Pancreas (tissue), 10 donors: ENCODE results near the gene ZCCHC7. TPM values are rescaled to one million over a fixed set of nuclear protein-coding genes. Genes with fewer than 3 reads are reported as not detected.

Experiments
- ATAC-seq, 4 donors: fragments of 200-7000 bp; cut with Tn5 transposase; one replicate each; pipeline versions ENCODE4 v1.8.0 to v1.9.1; 2020; ENCODE audit warnings: mild to moderate bottlenecking in 4 of 4, moderate library complexity in 4 of 4
- DNase-seq, 6 donors: peaks; one replicate each; pipeline ENCODE4 v3.0.0-alpha.2; 2020
- FAIRE-seq: peaks from 2 replicates; lab custom pipeline; 2012; peaks lifted over from hg19 to GRCh38; lab: Jason Lieb, UNC
- H3K27ac ChIP-seq, 4 donors: fragments of 200-600 bp; sonication (generic); 1 replicate in 3 of 4; 2 replicates in 1 of 4; pipeline versions ENCODE4 v1.5.0 to v1.8.0; 2020
- H3K27me3 ChIP-seq, 4 donors: fragments of 200-600 bp; one replicate each; pipeline ENCODE4 v1.8.0; 2021
- H3K36me3 ChIP-seq, 3 donors: fragments of 200-600 bp; sonication (generic) in 1 of 3; one replicate each; pipeline versions ENCODE4 v1.5.0 to v1.8.0; 2020 to 2021
- H3K4me1 ChIP-seq, 3 donors: fragments of 200-600 bp; one replicate each; pipeline ENCODE4 v1.8.0; 2021
- H3K4me3 ChIP-seq, 4 donors: fragments of 200-600 bp; sonication (generic) in 2 of 4; one replicate each; pipeline versions ENCODE4 v1.5.0 to v1.8.0; 2020 to 2021
- H3K9me3 ChIP-seq, 4 donors: fragments of 200-600 bp; one replicate each; pipeline ENCODE4 v1.8.0; 2021
- CTCF ChIP-seq, 4 donors: fragments of 200-600 bp; sonication (generic) in 3 of 4; IDR thresholded peaks; one replicate each; pipeline versions ENCODE4 v1.5.0 to v1.8.0; 2021; ENCODE audit warnings: antibody characterized with exemption in 4 of 4
- whole genome bisulfite sequencing, 2 donors: extraction: QIAGEN DNeasy Blood & Tissue Kit; methylation state at CpG; one replicate each; pipeline ENCODE4 v1.1.7; 2013; 5-methylcytosine and 5-hydroxymethylcytosine counted together
- intact Hi-C, 3 donors: fragments of 100-400 bp; cut with DNase I; formaldehyde crosslinking; loops; one replicate each; pipeline versions ENCODE4 v1.11.1 to v1.14.2; 2022
- polyA plus RNA-seq, 2 donors: library from polyadenylated mRNA; stranded (reverse); fragments of 200-250 nt; gene quantifications; one replicate each; pipeline ENCODE4 v1.2.3, GENCODE V29; 2013
- total RNA-seq, 6 donors: library from RNA; stranded (reverse); fragmentation: NEBNext Ultra II Directional in 4 of 6; extraction: Animal tissue kit (Norgen Biotek cat#: 25700) in 4 of 6; gene quantifications; one replicate each; pipeline versions ENCODE4 v1.2.1 to v1.2.4, GENCODE V29; 2021 to 2023
- donor health status: healthy with polysubstance abuse.
- donor health status: DM: no; HTN: no; CAD: no; lungs with moderate emphysema.
- donor health status: DM: no; HTN: no; CAD: no.
- donor health status: control.
- donor health status: control.
- donor health status: Bipolar disorder and iron deficiency.
- donor health status: DM: yes; HTN: yes; CAD: no.
- donor health status: DM: no; HTN: no; CAD: no.
- donor health status: DM: no; HTN: no; CAD: no.
- donor health status: DM: yes; HTN: yes; CAD: no.

Gene ZCCHC7
- total and polyA plus RNA-seq, 8 donors = 8.1 to 17.4 (median 14.4) TPM

- intact Hi-C loops = no loop called here
- Histone ChIP-seq H3K36me3 (no peaks in the 10 kb centered on the region), H3K4me1 (peaks cover 0 to 2% (median 0%) of the 10 kb centered on the region in 3 donors), H3K4me3 (no peak overlapping the region), H3K27ac (no peak overlapping the region), H3K9me3 (no peaks in the 10 kb centered on the region), H3K27me3 (no peaks in the 10 kb centered on the region)
- ATAC-seq (no peak), DNase-seq (no peak), FAIRE-seq (no peak)
- no peak for TF ChIP-seq CTCF (IDR thresholded peaks at IDR 0.05)
These were observed 175.4 kb downstream of the ZCCHC7 start for GRCh38 chr9:37295796-37296195.

GRCh38 chr9:37297592-37297991 lies 177.2 kb downstream of the ZCCHC7 start:
- FAIRE-seq = no peak
- Histone ChIP-seq H3K9me3 (no peaks in the 10 kb centered on the region), H3K4me1 (no peaks in the 10 kb centered on the region), H3K27me3 (no peaks in the 10 kb centered on the region), H3K27ac (no peak overlapping the region), H3K36me3 (no peaks in the 10 kb centered on the region), H3K4me3 (no peak overlapping the region)
- WGBS, 2 donors = 77 to 82% methylated on average over 3 of the region's 3 CpGs
- no peak for TF ChIP-seq CTCF (IDR thresholded peaks at IDR 0.05)
- DNase-seq = no peak
- ATAC-seq = no peak
- intact Hi-C loops = no loop called here

GRCh38 chr9:37300620-37301019 lies 180.2 kb downstream of the ZCCHC7 start:
- Histone ChIP-seq H3K36me3 (peaks cover 0 to 10% (median 0%) of the 10 kb centered on the region in 3 donors), H3K27me3 (no peaks in the 10 kb centered on the region), H3K9me3 (no peaks in the 10 kb centered on the region), H3K27ac (no peak overlapping the region), H3K4me3 (no peak overlapping the region), H3K4me1 (no peaks in the 10 kb centered on the region)
- ATAC-seq = peak in 2 of 4 donors; percentile 17 to 51
- TF ChIP-seq CTCF (IDR thresholded peaks at IDR 0.05) = no peak
- intact Hi-C loops = no loop called here
- DNase-seq = no peak
- no peak for FAIRE-seq
- WGBS, 2 donors = 59 to 66% methylated on average over 1 of the region's 1 CpG

- FAIRE-seq = no peak
- WGBS, 2 donors = 95 to 98% methylated on average over 2 of the region's 2 CpGs
- no peak overlapping the region for H3K27ac ChIP-seq
- intact Hi-C loops = no loop called here
- H3K36me3 ChIP-seq = peaks cover 0 to 10% (median 0%) of the 10 kb centered on the region in 3 donors
- no peaks in the 10 kb centered on the region for H3K4me1 ChIP-seq
- H3K4me3 ChIP-seq = no peak overlapping the region
- no peak for ATAC-seq
- no peaks in the 10 kb centered on the region for H3K27me3 ChIP-seq
- H3K9me3 ChIP-seq = no peaks in the 10 kb centered on the region
- no peak for TF ChIP-seq CTCF (IDR thresholded peaks at IDR 0.05)
- DNase-seq = no peak
These were observed 180.9 kb downstream of the ZCCHC7 start for GRCh38 chr9:37301042-37301853.

- Histone ChIP-seq H3K4me1 (no peaks in the 10 kb centered on the region), H3K36me3 (peaks cover 0 to 10% (median 0%) of the 10 kb centered on the region in 3 donors), H3K9me3 (no peaks in the 10 kb centered on the region), H3K27me3 (no peaks in the 10 kb centered on the region), H3K4me3 (no peak overlapping the region), H3K27ac (no peak overlapping the region)
- ATAC-seq (no peak), FAIRE-seq (no peak), DNase-seq (no peak)
- 0 to 84% methylated on average over 1 of the region's 1 CpG for WGBS, 2 donors
- intact Hi-C loops = no loop called here
- no peak for TF ChIP-seq CTCF (IDR thresholded peaks at IDR 0.05)
These were observed 181.4 kb downstream of the ZCCHC7 start for GRCh38 chr9:37301854-37302172.
